Cerebellar nuclear complex (tissue), 1 donor: ENCODE data around the gene PPEF1.

Source experiments
- DNase-seq, 2 experiments: peaks; one replicate each; lab custom pipeline; 2025; lab: John Stamatoyannopoulos, UW

Gene PPEF1, protein sequence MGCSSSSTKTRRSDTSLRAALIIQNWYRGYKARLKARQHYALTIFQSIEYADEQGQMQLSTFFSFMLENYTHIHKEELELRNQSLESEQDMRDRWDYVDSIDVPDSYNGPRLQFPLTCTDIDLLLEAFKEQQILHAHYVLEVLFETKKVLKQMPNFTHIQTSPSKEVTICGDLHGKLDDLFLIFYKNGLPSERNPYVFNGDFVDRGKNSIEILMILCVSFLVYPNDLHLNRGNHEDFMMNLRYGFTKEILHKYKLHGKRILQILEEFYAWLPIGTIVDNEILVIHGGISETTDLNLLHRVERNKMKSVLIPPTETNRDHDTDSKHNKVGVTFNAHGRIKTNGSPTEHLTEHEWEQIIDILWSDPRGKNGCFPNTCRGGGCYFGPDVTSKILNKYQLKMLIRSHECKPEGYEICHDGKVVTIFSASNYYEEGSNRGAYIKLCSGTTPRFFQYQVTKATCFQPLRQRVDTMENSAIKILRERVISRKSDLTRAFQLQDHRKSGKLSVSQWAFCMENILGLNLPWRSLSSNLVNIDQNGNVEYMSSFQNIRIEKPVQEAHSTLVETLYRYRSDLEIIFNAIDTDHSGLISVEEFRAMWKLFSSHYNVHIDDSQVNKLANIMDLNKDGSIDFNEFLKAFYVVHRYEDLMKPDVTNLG

DNA sequence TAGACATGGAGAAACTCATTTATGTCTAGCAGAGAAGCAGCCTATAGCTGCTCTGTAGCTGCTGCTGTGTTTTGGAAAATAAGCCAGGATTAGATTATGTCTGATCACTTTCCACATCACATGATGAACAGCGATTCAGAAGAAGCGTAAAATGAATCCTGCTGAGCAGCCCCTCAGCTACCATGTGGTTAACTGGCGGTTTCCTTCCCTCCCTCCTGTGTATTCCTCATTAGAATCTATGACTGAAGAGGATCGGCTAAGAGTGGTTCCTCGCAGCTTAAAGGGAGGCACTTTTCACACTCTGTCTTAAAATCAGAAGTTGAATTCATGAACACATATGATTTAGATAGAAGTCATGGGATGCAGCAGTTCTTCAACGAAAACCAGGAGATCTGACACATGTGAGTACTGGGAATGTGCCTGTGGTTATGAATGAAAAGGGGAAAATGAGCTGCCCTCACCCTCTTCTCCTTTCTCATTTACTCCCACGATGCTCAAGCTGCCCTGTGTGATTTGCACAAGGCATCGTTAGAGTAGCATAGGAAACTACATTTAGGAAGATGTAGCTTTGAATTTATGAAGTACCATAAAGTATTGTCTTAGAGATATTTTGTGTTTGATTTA, at the start of gene PPEF1:
Gene PPEF1 (plus strand): TSS at position 220 of the 624 bp plus-strand sequence. CDS start 136 bp downstream, at position 356.
- no peak for DNase-seq

DNA sequence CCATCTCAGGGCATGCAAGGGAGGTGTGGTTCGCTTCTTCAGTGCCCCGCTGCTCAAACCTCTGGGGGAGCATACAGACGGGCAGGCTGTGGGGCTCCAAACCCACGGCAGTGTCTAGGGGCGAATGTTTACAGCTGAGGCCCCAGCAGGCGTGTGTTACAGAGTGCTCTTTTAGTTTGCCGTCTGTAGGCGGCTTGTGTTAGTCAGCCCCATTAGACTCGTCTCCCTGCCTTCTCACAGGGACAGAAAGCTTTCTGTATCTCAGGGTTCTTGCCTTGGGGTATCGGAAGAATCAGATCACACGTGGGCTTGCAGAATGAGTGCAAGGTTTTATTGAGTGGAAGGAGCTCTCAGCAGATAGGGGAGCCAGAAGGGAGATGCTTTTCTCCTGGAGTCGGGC, 46.2 kb upstream of the PPEF1 start:
- no peak for DNase-seq

DNA sequence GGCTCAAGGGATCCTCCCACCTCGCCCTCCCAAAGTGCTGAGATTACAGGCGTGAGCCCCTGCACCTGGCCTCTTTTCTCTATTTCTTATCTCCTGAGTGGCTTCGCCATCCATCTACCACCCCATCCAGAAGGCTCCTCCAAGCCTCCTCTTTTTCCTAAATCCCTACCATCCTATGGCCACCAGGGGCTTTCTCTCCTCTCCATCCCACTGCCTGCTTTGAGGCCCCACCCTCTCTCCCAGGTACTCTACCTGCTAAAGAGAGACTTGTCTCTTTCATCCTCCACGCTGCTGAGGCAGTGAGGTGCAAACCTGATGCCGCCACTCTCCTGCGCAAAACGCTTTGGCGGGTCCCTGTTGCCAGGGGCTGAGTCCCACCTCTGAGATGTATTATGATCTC, 42.5 kb upstream of the PPEF1 start:
- DNase-seq: no peak

DNA sequence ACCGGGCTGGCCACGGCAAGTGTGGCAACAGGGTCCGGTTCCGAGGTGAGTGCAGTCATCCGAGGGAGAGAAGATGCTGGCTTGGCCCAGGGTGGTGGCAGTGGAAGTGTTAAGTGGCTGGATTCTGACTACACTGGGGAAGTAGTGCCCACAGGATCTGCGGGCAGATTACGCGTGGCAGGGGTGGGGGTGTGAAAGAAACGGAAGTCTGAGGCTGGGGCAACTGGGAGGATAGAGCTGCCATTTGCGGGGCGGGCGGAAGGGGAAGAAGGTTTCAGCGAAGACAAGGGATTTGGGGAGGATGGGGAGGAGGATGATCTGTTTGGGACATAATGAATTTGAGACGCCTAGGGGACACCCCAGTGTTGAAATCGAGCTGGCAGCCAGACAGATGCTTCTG, 40.8 kb upstream of the PPEF1 start:
- no peak for DNase-seq

DNA sequence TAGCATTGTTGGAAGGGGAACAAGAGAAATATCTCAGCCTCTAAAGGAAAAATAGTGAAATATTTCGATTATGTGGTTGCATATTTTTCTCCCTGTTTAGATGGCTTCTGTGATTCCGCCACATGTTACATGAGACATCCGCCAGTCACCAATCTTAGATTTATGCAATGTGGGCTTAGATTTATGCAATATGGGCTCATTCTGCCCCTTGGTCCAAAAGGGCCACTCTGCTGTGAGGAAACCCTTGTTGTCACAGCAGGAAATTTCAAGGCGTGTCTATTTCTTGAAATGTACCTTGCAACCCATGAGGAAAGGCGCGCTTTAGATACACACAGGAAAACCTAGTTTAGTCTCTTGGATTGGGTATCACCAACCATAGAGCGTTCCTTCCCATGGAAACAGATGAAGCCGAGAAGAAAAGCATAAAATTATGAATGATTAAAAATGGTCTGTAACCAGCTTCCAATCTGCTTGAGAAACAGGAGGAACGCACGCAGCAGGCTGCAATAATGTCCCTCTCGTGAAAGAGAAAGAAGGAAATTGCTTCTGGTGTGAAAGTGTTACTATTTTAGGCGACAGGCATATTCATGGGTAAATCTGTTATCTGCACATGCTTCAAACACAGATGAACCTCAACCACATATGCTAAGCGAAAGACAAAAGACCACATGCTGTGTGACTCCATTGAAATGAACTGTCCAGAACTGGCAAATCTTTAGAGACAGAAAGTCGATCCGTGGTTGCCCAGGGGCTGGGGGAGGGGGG, 39.2 kb upstream of the PPEF1 start:
- no peak for DNase-seq

DNA sequence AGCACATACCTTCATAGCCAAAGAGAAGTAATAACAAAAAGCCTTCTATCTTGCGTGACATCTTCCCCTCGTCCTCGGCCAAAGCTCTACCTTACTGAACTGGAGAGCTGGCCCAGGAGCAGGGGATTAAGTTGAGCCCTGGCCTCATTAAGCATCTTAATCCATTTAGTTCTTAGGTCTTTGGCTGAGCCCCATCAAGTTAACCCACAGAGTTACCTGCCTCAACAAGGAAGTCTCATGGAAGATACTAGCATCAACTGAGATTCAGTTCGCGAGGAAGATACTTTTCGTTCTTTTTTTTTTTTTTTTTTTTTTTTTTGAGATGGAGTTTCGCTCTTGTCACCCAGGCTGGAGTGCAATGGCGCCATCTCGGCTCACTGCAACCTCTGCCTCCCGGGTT, 35.4 kb upstream of the PPEF1 start, which contains the start of gene RS1:
Gene RS1 (minus strand): TSS at position 101 of the 400 bp plus-strand sequence. CDS start 40 bp downstream, at position 61.
- DNase-seq: no peak

DNA sequence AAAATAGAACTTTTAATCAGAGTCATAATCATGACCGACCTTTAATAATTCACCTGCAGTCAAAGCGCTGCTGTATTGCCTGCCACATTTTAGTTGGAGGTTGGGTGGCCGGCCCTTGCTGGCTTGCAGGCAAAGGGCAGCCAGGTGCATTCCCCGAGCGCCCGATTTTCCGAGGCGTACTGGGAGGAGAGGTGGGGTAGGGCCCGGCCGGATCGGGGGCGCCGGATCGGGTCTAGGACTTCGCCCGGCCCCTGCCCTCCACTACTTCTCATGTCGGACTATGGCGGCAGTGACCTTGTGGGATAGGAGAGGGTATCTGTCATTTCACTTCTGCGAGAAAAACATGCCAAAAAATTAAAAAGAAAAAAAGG, 33.0 kb upstream of the PPEF1 start:
- DNase-seq: no peak

DNA sequence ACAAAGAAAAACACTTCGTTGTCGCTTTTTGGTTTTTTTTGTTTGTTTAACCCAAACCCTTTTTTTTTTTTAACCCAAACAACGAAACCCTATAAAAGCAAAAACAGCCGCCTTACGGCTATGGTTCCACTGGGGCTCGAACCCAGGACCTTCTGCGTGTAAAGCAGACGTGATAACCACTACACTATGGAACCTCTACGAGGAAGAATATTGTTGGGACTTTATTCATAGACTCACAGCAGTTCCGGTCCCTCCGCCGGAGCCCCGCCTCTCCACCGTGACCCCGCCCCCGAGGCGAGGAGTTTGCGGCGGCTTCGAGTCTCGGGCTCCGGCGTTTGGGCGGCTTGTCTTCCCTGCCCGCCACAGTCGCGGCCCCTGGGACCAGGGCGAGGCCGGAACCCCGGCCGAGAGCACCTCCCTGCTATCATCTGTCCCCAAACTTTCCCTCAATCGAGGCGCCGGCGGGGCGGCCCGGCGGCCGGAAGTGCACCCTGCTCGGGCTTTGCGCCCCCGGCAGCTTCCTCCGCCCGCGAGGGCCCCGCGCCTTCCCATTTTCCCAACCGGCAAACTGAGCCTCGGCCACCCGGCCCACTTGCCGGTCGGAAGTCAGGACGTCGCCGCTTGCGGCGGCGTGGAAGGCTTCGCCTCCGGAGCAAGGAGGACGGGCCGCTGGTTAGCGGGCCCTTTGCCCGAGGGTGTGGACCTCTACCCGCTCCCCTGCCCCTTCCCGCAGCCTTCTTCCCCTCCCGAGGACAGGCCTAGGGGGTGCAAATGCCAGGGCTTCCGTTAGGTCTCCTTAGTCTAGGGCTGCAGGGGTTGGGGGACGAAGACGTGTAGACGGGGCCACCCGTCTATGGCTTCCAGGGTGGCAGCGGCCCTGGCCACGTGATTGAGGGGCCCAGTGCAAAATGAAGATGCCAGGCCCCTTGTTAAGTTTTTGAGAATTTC, 32.4 kb upstream of the PPEF1 start:
- DNase-seq: peak in 1 of 2 experiments; percentile 27

DNA sequence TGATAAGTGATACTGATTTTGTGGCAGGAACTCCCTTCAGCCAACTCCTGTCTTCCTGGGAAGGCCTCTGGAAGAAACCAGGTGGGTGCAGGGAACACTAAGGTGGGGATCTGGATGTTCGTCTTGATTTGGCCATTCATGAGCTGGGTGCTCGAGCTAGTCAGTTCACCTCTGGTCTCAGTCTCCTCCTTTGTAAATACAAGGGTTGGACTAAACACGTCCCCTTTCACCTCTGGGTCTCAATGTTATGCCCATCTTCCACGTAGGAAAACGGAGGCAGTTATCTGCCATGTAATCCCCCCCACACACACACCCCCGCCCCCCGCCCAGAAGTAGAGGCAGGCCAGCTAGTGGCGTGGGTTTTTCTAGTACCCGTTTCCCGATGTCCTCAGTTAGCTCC, 31.4 kb upstream of the PPEF1 start:
- no peak for DNase-seq

DNA sequence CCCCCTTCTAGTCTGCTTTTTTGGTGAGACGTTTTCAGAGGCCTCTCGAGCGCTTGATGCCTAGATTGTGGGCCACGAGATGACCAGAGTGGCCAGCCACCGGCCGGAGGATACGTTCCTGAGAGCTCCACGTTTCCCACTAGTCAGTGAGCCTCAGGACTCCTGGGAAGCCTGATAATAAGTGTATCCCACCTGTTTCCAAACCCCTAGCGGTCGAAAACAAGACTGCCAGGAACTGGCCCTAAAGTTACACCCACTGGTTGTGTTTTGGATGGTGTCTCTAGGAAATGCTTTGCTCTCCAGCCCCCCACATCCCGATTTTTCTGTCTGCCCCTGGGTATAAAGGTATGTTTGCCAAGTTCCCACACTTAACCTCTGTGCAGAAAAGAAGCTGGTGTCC, 31.0 kb upstream of the PPEF1 start:
- DNase-seq: no peak

DNA sequence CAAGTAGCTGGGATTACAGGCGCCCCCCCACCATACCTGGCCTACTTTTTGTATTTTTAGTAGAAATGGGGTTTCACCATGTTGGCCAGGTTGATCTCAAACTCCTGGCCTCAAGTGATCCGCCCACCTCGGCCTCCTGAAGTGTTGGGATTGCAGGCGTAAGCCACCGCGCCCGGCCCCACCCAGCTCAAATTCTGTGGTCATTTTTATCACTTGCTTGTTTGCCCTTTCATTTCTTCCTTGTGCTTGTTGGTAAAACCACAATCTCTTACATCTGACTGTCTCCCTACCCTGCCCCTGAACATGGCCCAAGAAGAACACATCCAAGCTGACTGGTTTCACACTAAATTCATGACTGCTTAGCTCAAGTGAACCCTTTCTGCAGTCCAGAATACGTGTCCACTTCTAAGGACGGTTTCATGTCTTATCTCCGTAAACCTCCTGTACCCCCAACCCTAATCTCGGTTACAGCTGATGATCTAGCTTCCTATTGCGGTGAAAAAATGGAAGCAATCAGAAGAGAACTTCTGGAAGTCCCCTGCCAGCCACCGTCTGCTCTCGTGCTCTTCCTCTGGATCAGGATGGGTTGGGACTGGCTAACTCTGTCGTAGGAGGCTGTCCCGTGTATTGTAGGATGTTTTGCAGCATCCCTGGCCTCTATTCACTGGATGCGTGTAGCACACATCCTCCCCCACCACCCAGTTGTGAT, 30.1 kb upstream of the PPEF1 start:
- no peak for DNase-seq

DNA sequence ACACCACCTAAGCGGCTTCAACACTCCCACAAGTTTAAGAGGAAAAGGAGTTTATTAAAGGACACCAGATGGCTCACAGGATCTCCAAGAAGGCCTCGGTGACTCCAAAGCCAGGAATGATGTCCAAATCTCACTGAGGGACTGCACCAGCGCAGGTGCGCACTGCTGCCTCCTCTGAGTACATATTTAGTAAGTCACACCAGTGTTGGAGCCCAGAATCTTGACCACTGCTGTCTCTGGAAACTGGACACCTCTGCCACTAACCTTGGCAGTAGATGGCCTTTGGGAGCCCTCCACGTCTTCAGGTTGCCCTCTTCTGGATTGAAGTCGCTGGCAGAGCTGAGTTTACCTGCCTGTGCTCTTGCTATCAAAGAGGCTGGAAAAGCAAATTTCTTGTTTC, 25.4 kb upstream of the PPEF1 start:
- DNase-seq: no peak

DNA sequence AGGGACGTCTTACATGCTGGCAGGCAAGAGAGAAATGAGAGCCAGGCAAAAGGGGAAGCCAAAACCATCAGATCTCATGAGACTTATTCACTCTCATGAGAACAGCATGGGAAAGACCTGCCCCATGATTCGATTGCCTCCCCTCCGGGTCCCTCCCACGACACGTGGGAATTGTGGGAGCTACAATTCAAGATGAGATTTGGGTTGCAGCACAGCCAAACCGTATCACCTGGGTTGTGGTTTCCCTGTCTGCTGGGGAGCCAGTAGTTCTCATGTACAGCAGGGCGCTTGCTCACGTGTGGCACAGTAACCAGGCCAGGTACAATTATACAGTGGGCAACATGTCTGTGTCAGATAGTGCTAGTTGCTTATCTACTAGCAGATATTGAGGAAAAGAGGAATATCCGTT, 24.5 kb upstream of the PPEF1 start:
- no peak for DNase-seq

DNA sequence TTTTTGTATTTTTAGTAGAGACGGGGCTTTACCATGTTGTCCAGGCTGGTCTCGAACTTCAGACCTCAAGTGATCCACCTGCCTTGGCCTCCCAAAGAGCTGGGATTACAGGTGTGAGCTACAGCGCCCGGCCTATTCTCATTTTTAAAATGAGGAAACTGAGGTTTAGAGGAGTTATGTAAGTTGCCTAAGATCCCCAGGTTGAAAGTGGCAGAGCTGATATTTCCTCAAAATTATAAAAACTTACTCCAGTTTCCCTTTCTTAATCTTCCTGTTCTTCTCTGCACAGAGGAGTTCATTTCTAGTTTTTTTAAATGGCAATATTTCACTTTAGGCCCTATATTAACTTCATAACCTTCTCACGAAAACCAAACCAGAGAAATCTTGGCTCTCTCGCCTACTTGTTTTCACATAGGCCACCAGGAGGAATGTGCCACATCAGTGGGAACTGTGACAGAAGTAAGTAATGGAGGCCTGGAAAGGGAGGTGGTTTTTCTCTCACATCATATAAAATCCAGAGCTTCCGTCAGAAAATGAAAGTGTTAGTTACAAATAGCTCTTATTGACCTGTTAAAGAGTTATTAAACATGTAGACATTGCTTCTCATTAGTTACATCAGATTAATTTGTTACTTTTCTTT, 19.5 kb upstream of the PPEF1 start:
- DNase-seq: no peak

DNA sequence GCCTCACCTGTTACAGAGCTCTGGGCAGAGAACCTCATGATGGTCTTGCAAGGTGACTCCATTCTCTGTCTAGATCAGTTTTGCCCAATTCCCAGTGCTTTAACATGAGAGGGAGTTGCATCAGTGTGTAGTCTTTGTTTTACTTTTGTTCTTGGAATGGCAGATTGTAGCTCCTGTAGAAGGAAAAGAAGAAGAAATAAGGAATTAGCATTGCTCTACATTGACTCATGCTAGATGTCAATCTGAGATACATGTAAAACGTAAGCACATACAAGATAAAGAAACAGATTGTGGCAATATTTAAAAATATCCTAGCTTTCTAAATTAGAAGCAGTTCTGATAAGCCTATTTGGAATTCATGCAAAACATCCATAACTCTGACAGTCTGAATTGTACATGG, 16.0 kb upstream of the PPEF1 start:
- DNase-seq: no peak

DNA sequence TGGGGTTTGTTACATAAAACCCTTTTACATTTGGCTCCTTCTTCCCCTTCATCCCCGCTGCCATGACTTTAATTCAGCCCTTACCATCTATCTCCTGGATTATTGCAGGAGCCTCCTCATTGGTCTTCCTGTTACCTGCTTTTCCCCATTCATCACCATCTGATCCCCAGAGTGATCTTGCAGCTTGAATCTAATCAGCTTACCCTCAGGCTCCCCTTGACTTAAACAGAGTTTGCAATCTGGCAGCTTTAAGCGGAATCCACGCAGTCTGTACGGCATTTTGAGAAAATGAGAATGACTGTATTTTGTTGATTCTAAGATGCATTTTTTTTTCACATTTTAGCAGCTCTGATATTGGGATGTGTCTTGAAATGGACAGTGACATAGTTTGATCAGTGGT, 14.9 kb upstream of the PPEF1 start:
- no peak for DNase-seq

DNA sequence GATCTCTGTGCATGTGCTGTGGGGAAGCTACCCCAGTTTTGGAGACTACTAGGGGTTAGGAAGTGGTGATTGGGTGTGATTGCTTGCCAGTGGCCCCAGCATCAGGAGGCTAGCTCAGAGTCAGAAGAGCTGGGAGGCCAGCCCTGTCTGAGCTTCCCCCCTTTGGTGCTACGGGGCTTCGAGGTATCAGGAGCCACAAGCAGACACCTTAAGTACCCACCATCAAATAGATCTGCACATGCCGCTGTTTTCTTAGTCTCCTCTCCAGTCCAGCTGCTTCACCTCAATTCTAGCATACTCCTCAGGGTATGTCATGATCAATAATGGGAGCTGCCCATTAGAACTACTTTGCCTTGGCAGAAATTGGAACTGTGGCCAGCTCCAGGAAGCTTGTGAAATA, 10.8 kb upstream of the PPEF1 start:
- DNase-seq: no peak

DNA sequence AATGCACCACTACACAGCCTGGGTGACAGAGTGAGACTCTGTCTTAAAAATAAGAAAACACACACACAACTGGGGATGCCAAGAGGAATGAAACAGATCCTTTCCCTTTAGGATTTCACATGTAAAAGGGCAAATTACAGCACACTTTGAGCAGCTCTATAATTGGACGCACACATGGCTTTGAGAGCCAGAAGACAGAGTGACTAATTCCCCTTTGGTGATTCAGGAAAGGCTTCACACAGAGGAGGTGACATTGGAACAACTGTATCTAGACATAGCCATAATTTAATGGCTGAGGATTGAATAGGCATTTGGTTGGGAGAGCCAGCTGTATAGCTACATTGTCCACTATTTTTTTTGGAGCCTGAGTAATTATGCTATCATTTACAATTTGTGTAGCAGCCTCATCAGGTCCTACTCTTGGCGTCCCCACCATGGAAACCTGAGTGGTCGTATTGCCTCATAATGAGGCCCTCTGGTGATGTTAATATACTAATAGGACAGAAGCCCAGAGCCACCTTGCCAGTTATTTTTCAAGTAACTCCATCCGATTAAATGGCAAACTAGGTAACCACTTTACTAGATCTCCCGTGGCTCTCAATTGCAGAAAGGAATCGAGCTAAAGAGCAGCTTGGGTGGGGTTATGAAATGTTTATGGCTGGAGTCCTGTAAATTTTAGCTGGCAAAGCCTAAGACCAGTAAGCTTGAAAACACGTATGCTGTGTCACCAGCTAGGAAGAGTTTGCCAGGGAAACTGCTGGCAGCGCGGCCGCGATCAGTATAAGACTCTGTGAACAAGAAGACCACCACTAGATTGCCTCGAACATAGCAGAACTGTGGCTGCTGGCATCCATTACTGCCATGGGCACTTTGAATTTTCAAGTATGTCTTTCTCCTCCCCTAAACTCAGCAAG, 8.5 kb upstream of the PPEF1 start:
- DNase-seq: no peak
